Limb (tissue), 2 donors: ENCODE measurements around the gene RFX2.

Source experiments
- DNase-seq, 2 donors: peaks; one replicate each; pipeline ENCODE4 v3.0.0-alpha.2; 2016; ENCODE audit errors: extremely low spot score in 2 of 2

Gene RFX2

DNA sequence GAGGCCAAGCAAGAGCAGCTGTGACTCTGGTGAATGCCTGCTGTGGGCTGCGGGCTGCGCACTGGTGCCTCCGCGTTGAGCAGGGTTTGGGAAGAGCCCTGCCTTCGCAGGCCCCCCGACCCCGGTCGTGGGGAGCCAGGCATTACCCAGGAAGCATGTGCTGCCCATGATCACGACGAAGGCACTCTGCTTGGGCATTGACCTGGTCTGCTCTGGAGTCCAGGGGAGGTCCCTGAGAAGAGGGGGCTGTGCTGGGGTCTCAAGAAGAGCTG is 151.5 kb downstream of the RFX2 start:
- no peak for DNase-seq

DNA sequence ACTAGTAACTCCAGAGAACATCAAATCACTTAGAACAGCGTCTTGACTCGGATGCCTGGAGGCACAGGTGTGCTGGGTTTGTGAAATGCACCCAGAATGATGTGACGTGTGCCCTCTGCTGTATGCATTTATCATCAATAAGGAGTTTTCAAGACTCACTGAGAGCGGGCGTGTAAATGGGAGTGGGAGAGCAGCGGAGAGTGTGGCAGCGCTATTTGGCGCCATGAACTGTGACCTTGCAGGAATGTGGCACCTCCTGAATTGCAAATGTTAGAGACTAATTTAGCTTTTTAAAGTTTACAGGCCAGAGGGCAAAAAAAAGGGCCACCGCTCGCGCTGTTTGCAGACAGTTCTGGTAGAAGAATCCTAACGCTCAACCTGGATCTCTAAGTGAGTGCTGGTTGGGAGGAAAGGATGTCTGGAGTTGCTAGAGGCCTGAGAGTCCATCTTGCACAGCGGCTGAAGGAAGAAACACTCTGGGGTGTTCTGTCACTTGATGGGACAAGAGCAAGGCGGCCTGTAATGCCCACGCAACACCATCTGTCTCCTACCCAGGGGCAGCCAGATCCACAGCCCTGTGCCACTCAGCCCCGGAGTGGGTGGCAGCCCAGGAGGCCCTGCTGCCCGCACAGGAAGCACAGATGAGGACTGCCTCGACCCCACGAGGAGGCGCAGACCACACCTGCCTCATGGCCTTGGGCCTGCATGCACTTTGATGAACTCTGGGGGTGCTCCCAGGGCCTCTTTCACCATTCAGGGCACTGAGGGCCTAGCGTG is 152.0 kb downstream of the RFX2 start:
- DNase-seq: no peak

DNA sequence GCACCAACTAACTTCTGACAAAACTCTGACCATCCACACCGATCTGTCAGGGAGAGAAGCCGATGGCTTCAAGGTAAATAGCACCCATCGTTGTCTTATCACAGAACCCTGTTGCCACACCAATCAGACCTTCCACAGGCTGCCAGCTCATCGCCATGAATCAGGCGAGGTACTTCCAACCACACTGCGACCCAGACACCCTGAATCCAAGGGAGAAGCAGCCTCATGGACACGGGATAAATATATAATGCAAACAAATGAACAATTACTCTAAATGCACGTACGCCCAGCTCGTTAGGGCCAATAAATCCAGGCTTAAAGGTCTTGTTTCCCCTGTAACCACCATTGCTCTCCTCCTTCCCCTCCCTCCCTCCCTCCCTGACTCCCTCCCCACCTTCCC is 153.1 kb downstream of the RFX2 start:
- DNase-seq: no peak

DNA sequence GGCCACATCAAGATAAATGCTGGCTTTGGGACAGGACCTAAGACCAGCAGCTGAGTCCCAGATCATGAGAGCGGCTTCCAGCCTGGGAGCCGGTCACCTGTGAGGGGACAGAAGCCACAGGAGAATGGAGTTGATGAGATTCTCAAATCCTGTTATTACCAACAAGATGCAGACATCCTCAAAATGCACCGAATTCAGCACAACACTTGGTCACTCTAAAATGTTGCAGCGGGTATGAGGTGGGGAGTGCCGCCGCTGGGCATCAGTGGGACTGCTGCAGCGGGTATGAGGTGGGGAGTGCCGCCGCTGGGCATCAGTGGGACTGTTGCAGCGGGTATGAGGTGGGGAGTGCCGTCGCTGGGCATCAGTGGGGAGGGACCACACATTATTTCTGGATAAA is 153.6 kb downstream of the RFX2 start:
- DNase-seq: no peak

DNA sequence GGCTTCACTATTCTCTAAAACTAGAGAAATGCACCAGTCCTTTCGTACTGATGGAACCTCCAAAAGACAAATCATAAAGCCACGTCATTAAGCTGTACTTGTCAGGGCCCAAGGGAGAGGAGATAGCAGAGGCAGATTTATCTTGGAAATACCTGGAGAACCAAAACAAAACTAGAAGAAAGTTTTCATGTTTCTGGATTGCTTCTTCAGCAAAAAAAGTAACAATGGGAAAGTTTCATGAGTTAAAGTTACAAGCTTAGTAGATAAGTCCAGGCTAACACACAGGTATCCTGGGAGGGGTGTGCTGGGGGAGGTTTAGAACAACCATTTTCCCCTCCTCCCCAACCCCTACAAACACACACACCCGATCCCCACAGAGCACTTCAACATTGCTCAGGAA is 154.0 kb downstream of the RFX2 start:
- no peak for DNase-seq

DNA sequence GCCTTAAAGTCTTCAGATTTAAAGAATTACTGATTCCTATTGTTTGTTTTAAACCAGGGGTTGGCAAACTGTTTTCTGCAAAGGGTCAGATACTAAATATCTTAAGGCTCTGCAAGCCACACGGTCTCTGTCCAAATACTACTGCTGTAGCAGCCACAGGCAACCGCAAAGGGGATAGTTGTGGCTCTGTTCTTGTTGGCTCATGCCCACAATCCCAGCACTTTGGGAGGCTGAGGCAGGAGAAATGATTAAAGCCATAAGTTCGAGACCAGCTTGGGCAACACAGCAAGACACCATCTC is 154.7 kb downstream of the RFX2 start:
- no peak for DNase-seq

DNA sequence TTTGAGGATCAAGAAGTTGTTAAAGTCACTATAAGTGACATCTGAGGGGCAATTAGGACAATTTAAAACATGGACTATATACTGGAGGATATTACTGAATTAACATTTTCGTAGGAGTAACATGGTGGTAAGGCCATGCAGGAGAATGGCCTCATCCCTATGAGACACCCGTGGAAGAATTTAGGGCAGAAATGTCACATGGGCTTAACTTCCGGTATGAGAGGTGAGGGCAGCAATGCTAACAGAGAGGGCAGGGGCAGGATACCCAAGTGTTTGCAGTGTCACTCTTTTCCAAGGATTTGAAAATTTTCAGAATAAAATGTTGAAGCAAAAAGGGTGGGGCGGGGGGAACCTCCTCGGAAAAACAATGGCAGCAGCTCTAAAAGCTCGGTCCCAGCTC is 156.0 kb downstream of the RFX2 start:
- DNase-seq: no peak

DNA sequence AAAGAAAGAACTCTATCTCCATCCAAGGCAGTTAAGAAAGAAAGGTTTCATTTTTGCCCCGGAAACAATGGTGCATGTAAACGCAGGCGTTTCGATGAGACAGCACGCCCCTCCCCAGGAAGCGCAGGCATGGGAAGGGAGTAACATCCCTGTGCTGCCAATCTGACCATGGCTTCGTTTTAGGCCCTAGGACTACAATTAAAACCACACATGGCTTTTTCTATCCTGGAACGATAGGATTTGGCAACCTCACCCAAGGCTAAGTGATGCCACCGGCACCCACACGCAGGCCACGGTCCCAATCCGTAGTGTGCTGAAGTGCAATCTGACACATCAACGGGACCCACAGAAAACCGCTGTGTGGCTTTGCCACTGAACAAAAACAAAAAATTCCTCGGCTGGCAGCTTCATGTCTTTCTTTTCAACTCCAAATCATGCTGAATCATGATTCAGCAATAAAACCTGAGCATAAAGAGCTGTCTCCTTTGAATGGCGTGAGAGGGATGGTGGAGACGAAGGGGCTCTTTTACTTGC is 156.6 kb downstream of the RFX2 start:
- no peak for DNase-seq

DNA sequence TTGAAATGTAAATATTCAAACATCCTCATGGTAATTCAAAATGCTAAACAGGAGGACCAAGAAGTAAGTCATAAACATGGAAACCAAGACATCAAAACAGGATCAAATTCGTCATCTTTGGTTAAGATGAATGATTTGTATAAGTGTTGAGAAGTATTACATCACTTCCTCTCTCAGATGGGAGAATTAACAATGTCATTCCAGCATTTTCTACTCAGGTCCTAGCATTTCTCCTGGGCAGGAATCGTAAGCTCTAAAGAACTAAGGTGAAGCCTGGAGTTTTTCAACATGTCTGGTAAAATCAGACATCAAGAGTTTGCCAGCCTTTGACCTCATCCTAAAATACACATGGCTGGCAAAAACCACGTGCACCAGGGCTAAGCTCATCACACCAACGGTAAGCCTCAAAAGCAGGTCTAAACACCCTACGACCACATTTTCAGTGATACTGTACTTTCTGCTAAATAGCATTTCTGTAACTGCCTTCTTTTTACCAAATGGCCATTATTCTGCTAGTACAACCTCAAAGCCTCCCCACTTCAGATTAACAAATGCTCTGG is 157.2 kb downstream of the RFX2 start:
- no peak for DNase-seq

DNA sequence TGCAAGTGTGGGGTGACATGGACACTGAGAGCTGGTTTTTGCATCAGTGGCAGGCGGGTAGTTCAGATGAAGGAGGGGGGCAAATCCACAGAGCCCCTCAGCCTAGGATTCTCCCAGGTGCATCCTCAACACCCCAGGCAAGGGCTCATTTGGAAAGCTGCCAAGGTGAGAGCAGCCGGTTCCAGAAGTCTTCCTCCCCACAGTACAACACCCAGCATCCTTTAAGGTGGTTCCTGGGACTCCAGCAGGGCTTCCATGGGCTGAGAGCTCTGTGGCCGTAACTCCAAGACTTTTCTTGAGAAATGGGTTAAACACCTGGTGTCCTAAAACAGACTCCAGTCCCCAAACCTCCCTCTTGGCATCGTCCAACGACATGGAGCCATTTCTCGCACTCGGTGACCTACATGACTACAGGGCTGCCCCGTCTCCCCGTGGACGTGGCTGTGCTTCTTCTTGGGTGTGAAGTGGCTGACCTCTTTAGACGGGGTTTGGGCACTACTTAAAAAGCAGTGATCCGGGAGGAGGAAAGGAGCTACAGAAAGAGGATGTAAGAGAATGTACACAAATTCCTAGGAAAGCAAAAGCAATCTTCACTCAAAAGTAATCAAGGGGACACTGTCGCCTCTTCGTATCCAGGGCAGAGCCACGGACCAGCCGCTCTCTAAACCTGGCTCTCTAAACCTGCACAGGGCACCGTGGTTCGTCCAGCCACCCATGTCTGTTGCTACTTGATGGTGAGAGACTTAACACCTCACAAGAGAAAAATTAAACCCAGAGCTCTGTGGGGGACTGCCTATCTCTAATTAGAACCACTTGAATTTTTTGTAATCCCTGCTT is 157.9 kb downstream of the RFX2 start:
- DNase-seq: no peak

DNA sequence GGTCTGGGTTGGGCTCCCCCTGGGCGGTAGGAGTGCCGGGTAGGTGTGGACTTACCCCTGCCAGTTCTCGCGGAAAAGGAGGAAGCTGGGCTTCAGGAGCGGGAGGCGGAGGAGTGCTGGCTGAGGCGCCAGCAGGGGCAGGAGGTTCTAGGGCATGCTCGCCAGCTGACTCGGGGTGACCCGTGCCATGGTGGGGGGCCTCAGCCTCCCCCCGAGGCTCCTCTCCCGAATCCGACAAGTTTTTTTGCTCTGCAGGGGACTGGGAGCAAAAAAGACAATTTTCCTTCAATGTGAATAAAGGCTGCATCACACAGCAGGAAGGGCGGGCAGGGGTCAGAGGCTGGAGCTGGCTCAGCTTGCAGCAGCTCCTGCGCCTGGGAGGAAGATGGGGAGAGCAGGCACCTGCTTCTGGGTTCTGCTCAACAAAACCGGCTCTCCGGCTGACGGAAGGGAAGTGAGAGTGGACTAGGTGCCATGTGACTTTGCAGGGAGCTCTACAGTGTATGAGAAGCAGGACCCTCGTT is 158.9 kb downstream of the RFX2 start:
- no peak for DNase-seq

DNA sequence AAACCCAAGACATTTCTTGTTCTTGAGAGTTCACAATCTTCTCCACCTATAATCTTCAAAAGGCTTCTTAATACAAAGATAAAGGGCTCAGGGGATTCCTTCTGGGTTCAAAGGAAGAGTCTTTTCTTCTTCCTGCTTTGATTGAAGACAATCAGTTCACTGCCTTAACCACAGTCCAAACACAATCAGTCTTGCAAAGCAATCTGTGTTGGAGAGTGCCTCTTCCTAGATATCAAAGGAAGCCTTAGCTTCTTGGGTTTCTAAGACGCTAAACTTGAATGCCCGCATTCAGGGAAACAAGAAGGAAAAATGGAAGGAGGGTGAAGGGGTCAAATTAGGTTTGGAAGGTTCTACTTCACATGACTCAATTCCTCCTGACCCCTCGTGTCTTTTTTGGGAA is 159.6 kb downstream of the RFX2 start:
- DNase-seq: no peak

DNA sequence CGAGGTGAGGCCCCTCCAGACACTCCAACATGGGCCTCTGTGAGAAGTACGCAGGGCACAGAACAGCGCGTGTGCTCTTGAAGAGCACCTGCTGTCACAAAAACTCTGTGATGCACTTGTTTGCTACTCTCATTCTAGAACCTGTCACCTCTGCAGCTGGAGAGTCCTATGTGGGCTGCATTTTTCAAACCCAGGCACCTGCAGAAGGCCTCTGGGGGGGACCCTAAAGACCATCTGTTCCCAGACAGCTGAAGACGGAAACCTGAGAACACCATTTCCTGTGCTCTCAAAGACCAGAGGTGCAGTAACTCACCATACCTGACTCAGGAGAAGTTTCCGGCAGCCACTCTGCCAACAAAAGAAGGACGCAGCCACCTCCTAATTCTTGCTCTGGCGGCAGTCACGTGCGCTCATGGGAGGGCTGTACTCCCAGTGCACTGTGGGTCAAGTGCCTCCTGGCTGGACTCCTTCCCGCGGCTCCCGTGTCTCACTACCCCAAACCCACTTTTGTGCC is 160.5 kb downstream of the RFX2 start:
- DNase-seq: no peak

DNA sequence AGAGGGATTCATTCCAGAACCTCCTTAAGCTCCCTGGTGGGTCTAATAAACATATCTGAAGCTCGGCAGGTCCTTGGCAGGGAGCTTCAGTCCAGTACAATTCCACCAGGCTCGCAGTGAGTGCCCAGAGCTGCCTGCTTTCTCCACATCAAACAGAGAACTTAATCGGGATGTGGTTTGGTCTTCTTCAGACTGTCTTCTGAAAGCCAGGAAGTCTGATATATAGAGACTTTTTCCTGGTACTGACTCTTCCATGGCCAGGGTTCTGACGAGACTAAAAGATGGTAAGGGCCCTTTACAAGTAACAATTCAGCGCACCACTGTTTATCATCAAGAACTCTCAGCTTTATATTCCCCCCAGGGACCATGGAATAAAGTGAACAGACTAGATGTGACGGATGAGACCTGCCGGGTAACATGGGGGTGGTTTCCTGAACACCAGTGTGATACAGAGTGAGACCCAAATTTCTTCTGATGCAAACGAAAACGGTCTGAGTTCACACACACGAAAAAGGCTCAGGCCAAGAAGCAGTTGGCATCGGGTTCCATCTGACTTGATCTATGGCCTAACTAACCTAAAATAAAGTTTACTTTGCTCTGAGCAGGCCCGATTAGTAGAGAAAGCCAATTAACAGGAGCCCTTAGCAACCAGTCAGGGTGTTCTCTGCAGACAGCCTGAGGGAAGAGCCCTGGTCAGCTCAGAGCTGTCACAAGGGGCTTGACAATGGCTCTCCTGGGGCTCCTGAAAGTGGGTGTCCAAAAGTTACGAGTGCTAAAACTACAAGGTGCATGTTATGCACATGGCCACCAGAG is 161.3 kb downstream of the RFX2 start:
- no peak for DNase-seq

DNA sequence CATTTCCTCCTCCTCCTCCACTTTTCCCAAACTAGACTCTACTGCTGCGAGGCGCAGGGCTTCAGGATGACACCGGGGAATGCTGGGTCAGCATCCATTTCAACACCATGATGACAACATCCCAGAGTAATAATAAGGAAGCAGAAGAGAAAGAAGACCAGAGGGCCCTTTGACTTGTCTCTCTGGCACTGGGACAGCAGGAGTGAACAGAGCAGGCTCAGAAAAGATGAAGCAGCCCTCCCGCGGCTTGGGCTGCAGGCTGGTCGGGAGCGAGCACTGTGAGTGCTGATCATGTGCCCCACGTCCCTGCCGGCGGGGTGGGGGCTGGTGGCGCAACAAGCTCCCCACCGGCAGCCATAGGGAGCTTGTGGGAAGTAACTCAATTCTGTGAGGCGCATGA is 162.9 kb downstream of the RFX2 start:
- no peak for DNase-seq

DNA sequence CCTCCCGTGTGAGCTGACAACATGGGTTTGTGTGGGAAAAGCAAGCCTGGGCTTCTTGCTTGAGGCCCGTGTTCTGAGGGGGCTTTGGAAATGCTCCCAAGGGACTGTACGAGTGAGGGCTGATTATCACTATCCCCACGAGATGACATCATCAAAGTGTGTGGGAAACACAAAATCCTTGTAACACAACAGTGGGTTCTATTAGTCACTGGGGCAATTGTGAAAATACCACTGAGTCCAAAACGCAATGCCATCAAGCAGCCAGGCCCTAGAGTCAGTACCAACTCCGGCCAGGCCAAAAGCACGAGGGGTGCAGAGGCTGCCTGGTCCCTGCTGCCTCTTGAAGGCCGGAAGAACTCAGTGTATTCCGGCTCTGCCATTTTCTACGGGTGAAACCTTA is 166.7 kb downstream of the RFX2 start:
- DNase-seq: no peak
